GM12801 (cell line): Measurements from ENCODE around the gene ZKSCAN3.

ENCODE experiments used
- TF ChIP-seq, protein P1 (sequence below): IDR thresholded peaks from one replicate; pipeline ENCODE4 v1.5.1; 2011; ENCODE audit warnings: control low read depth; ENCODE audit not compliant: insufficient read length; ENCODE audit errors: extremely low read depth

Gene ZKSCAN3

DNA sequence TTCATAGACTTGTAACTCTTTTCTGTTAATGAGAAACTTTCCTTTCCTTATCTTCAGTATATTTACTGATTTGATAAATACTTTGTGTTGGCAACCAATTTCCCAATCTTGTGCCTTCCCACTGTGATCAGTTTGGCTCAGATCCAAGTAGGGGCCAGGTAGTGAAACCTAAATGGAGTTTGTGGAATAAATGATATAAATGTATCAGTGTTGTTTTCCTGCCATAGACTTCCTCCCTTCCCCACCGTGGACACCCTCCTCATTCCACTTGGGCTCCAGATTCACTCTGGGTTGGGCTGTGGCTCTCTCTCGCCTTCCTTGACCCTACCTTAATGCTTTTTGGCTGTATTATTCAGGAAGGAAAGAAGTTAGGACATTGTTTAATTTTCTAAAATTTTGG is 1.3 kb downstream of the ZKSCAN3 start:
- TF ChIP-seq, protein P1, sequence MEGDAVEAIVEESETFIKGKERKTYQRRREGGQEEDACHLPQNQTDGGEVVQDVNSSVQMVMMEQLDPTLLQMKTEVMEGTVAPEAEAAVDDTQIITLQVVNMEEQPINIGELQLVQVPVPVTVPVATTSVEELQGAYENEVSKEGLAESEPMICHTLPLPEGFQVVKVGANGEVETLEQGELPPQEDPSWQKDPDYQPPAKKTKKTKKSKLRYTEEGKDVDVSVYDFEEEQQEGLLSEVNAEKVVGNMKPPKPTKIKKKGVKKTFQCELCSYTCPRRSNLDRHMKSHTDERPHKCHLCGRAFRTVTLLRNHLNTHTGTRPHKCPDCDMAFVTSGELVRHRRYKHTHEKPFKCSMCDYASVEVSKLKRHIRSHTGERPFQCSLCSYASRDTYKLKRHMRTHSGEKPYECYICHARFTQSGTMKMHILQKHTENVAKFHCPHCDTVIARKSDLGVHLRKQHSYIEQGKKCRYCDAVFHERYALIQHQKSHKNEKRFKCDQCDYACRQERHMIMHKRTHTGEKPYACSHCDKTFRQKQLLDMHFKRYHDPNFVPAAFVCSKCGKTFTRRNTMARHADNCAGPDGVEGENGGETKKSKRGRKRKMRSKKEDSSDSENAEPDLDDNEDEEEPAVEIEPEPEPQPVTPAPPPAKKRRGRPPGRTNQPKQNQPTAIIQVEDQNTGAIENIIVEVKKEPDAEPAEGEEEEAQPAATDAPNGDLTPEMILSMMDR: no peak

DNA sequence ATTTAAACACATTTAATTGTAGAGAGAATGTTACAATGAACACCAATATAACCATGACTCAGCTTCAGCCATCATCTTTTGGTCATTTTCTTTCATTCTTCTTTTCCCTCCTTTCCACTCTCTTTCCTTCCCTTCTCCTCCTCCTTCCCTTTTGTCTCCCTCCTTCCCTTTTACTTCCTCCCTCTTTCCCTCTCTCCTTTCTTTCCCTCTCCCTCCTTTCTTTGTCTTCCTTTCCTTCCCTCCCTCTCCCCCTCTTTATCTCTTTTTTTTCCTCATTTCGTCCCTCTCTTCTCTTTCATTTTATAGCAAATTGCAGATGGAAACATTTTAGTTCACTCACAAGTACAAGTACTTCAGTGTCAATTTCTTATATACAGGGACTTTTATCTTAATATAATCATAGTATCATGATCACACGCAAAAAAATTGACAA is 1.8 kb downstream of the ZKSCAN3 start:
- TF ChIP-seq, protein P1: no peak

DNA sequence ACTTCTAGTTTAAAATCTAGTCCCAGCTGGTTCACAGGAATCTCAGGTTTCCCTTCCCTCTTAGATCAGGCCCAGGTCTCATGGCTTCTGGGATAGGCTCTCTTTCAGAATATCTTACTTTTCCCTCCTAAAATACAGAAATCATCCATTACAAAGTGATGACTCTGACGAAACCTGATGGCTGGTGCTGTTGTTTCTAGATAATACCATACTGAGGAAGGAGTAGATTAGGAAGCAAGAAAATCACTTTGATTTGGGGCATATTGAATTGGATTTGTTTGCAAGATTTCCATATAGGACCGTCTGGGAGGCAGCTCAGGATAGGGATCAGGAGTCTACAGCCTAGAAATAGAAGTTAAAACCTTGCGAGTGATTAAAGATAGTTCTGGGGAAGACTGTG is 3.6 kb downstream of the ZKSCAN3 start:
- TF ChIP-seq, protein P1: no peak

DNA sequence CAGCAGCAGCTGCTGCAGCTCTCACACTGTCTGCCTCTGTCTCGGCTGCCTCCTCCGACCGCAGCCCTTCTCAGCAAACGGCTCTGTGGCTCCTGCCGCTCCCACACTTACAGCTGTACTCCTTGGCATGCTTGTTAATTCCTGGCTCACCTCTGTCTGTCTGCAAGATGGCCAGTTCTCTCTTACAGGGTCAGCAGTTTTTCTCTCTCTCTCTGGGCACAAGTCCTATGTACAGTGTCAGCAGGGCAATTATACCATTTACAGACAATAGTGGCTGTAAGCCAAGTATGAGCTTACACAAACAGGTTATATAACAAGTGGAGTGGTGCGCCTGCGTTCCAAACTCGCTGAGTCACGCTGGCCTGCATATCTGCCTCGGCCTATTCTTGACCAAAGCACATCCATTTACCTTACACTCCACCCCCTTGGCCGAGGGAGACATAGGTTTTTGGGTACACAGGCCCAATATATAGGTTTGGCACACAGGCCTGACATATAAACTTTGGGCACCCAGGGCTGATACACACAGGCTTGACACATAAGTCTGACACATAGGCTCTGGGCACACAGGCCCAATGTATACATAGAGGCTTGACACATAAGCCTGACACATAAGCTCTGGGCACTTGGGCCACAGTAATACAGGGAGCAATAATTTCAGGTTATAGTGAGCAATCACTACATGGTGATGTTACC is 4.4 kb downstream of the ZKSCAN3 start:
- TF ChIP-seq, protein P1: no peak

DNA sequence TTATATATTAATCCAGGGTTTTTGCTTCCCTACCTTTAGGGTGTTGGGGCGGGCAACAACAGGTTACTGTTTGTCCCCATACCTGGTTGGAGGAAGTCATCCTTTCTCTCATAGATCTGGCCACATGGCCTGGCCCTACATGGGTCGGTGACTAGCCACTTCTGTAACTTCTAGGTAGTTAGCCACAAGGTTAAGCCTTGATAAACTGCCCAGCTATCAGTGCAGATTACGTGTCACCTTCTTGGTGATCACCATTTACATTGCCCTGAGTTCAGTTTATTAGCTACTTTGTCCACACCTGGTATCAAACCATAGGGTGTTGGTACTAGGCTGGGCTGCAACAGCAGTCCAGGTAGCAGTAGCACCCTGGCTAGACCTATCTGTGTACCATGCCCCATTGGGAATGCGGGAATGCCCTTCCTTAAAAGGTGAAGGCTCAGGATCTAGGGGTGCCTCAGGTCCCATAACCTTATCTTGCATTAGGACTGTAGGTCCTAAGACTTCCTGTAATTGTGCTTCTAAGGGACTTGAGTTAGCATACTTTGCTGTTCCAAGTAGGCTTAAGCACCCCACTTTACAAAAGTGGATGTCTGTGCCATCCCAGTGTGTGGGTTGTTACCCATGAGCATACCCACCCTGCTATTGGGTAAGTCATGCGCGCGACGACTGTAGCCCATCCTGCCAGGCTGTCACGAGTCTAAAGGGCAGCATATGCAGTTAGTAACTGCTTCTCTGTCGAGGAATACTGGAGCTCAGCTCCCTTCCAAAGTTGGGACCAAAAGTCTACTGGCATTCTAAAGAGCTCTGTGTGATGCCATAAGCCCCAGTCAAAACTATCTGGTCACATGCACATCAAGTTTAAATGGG is 5.2 kb downstream of the ZKSCAN3 start:
- TF ChIP-seq, protein P1: no peak

DNA sequence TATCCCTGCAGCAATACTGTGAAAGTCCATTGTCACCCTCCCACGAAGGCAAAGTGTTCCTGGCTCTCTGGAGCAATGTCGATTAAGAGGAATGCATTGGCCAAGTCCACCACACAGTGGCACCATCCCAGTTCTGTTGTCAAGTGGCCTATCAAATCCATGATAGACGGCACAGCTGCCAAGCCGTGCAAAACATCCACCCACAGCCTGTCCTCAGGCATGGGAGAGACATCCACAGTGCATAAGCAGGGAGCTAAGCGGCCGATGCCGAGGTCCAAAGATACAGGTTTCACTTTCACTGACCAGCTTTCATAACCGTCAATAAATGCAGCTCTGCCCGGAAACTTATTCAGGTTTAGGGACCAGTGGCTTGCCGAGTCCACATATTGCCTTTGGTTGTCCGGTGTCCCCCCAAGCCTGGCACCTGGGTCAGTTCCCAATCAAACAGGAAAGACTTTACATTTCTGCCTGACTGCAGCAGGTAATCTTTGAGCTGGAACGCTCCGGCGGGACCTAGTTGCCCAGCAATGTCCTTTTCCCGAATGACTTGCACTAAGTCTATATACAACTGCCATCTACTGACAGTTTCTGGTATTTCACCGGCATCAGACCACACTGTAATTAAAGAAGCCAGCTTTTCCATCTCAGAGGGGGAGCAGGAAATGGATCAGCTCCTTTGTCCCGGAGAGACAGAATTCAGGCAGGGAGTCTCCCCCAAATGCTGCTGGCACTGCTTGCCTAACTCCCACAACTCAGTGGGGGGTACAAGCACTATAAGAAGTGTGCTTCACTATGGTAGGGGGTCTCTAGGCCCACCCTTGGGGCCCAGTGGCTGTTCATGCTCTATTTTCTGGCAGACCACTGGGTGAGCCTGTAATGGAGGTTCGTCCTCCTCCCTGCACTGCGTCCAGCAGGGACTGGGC is 6.3 kb downstream of the ZKSCAN3 start:
- TF ChIP-seq, protein P1: no peak

DNA sequence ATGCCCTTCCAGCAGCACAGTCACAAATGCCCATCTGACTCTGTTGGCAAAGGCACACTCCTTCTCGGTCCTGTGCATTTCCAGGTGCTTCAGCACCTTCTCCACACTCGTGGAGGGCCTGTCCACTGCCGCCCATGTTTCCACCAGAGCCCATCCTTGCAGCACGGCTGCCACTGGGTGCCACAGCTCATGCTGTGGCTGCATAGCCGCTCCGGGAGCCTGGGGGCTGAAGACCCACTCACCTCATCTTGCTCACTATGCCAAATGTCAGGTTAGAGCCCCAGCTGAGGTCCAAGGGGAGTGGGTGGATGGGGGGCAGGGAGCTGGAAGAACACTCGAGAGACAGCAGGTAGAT is 6.9 kb downstream of the ZKSCAN3 start:
- TF ChIP-seq, protein P1: no peak
